H1 (cell line): ENCODE measurements around the gene BACE1. TPM values are rescaled to one million over a fixed set of nuclear protein-coding genes. Genes with fewer than 3 reads are reported as not detected.

Source experiments
- CTCF ChIA-PET: fragments of 300-600 bp; sonication (Branson Sonifier 250); formaldehyde crosslinking; loops from one replicate; lab custom pipeline; 2021; ENCODE audit not compliant: partially characterized antibody; lab: Charles Lee
- POLR2A ChIA-PET: fragments of 300-600 bp; sonication (Branson Sonifier 250); formaldehyde crosslinking; loops from one replicate; lab custom pipeline; 2021; ENCODE audit warnings: inconsistent platforms; ENCODE audit not compliant: partially characterized antibody; lab: Charles Lee
- DNase-seq, 2 experiments: peaks; one replicate each; pipeline versions ENCODE4 v3.0.0 to v3.0.0-alpha.2; 2010 to 2022; ENCODE audit warnings: low spot score in 2 of 2, low read depth in 1 of 2, mixed read lengths in 1 of 2
- FAIRE-seq: peaks from 2 replicates; lab custom pipeline; 2011; peaks lifted over from hg19 to GRCh38; lab: Jason Lieb, UNC
- H2AFZ ChIP-seq: 2 replicates; pipeline ENCODE4 v1.8.1; 2012; ENCODE audit warnings: low read length, inconsistent platforms
- H2AK5ac ChIP-seq: 2 replicates; pipeline ENCODE4 v1.6.1; 2013; ENCODE audit warnings: low read depth, low read length
- H2BK120ac ChIP-seq: replicated peaks from 2 replicates; pipeline ENCODE3; 2013; ENCODE audit warnings: low read depth, low read length, inconsistent platforms
- H2BK12ac ChIP-seq: 2 replicates; pipeline ENCODE4 v1.6.1; 2013; ENCODE audit warnings: low read depth, low read length
- H2BK15ac ChIP-seq: 2 replicates; pipeline ENCODE4 v1.6.1; 2013; ENCODE audit warnings: low read length
- H2BK20ac ChIP-seq: 2 replicates; pipeline ENCODE4 v1.6.1; 2013; ENCODE audit warnings: low read length
- H2BK5ac ChIP-seq: 2 replicates; pipeline ENCODE4 v1.6.1; 2013; ENCODE audit warnings: low read depth, low read length
- H3K14ac ChIP-seq: 2 replicates; pipeline ENCODE4 v1.6.1; 2013; ENCODE audit warnings: inconsistent platforms; ENCODE audit not compliant: insufficient read length
- H3K18ac ChIP-seq: 2 replicates; pipeline ENCODE4 v1.6.1; 2013; ENCODE audit warnings: low read length; ENCODE audit errors: extremely low read depth
- H3K23ac ChIP-seq: 2 replicates; pipeline ENCODE4 v1.6.1; 2013; ENCODE audit warnings: inconsistent platforms; ENCODE audit not compliant: insufficient read length
- H3K23me2 ChIP-seq: 2 replicates; pipeline ENCODE4 v1.6.1; 2013; ENCODE audit warnings: low read depth, low read length
- H3K27ac ChIP-seq: 2 replicates; pipeline ENCODE4 v1.6.1; 2011; ENCODE audit warnings: low read depth, low read length, inconsistent platforms
- H3K27me3 ChIP-seq, 4 experiments: replicated peaks in 1 of 4; 1 replicate in 1 of 4; 2 replicates in 3 of 4; pipeline versions ENCODE4 v1.6.1 to v1.8.1; 2011 to 2013; ENCODE audit warnings: low read length in 3 of 4, mild to moderate bottlenecking in 3 of 4, inconsistent platforms in 2 of 4, mixed read lengths in 2 of 4, moderate library complexity in 1 of 4; ENCODE audit not compliant: control insufficient read depth in 3 of 4, insufficient read depth in 3 of 4; ENCODE audit errors: extremely low read depth in 1 of 4
- H3K36me3 ChIP-seq, 4 experiments: 2 replicates each; pipeline versions ENCODE4 v1.6.1 to v1.8.1; 2011 to 2013; ENCODE audit warnings: mild to moderate bottlenecking in 4 of 4, low read length in 3 of 4, moderate library complexity in 2 of 4, control low read depth in 1 of 4, inconsistent platforms in 1 of 4; ENCODE audit not compliant: insufficient read depth in 4 of 4, control insufficient read depth in 2 of 4
- H3K4ac ChIP-seq: replicated peaks from 2 replicates; pipeline ENCODE3; 2013; ENCODE audit warnings: low read length, low read depth, mixed read lengths, inconsistent platforms; ENCODE audit not compliant: insufficient read length
- H3K4me1 ChIP-seq, 4 experiments: replicated peaks in 1 of 4; 1 replicate in 1 of 4; 2 replicates in 3 of 4; pipeline versions ENCODE4 v1.6.1 to v1.8.1; 2011 to 2013; ENCODE audit warnings: low read length in 3 of 4, inconsistent platforms in 2 of 4, mixed read lengths in 1 of 4; ENCODE audit not compliant: insufficient read depth in 4 of 4, control insufficient read depth in 3 of 4
- H3K4me2 ChIP-seq, 2 experiments: 2 replicates each; pipeline versions ENCODE4 v1.6.1 to v1.8.1; 2011 to 2013; ENCODE audit warnings: low read depth in 2 of 2, low read length in 2 of 2, control low read depth in 1 of 2, inconsistent platforms in 1 of 2, mild to moderate bottlenecking in 1 of 2; ENCODE audit not compliant: insufficient read depth in 1 of 2
- H3K4me3 ChIP-seq, 4 experiments: fragments of 200-600, 300-600 bp in 1 of 4; sonication (generic), shearing (Covaris generic), sonication (Bioruptor Twin) in 1 of 4; 2 replicates each; pipeline versions ENCODE4 v1.5.1 to v1.8.1; 2011 to 2016; ENCODE audit warnings: low read length in 4 of 4, low read depth in 3 of 4, control low read depth in 2 of 4, inconsistent platforms in 2 of 4, mild to moderate bottlenecking in 2 of 4, mixed read lengths in 1 of 4, moderate library complexity in 1 of 4; ENCODE audit not compliant: insufficient read depth in 2 of 4; ENCODE audit errors: extremely low read depth in 1 of 4
- H3K56ac ChIP-seq: replicated peaks from 2 replicates; pipeline ENCODE3; 2013; ENCODE audit warnings: low read depth, mild to moderate bottlenecking, mixed read lengths, low read length, inconsistent platforms; ENCODE audit not compliant: insufficient read length
- H3K79me1 ChIP-seq: 2 replicates; pipeline ENCODE4 v1.6.1; 2013; ENCODE audit warnings: low read depth, low read length, control low read depth
- H3K79me2 ChIP-seq, 2 experiments: 2 replicates each; pipeline versions ENCODE4 v1.6.1 to v1.8.1; 2012 to 2013; ENCODE audit warnings: low read length in 2 of 2, mild to moderate bottlenecking in 2 of 2, inconsistent platforms in 1 of 2; ENCODE audit not compliant: insufficient read depth in 2 of 2, control insufficient read depth in 1 of 2
- H3K9ac ChIP-seq, 4 experiments: replicated peaks in 1 of 4; 1 replicate in 1 of 4; 2 replicates in 3 of 4; pipeline versions ENCODE4 v1.6.1 to v1.8.1; 2011 to 2013; ENCODE audit warnings: low read depth in 3 of 4, low read length in 3 of 4, control low read depth in 2 of 4, mild to moderate bottlenecking in 2 of 4, moderate library complexity in 2 of 4, inconsistent platforms in 1 of 4; ENCODE audit errors: extremely low read depth in 1 of 4
- H3K9me3 ChIP-seq, 2 experiments: 2 replicates each; pipeline versions ENCODE4 v1.6.1 to v1.8.1; 2012 to 2013; ENCODE audit warnings: mild to moderate bottlenecking in 2 of 2, moderate library complexity in 2 of 2, control low read depth in 1 of 2, inconsistent platforms in 1 of 2, low read depth in 1 of 2, low read length in 1 of 2, mixed read lengths in 1 of 2; ENCODE audit not compliant: insufficient read depth in 2 of 2
- H4K20me1 ChIP-seq, 2 experiments: replicated peaks in 1 of 2; 2 replicates each; pipeline versions ENCODE3 to v1.8.1; 2011 to 2013; ENCODE audit warnings: inconsistent platforms in 2 of 2, low read length in 2 of 2, mild to moderate bottlenecking in 1 of 2; ENCODE audit not compliant: insufficient read depth in 2 of 2, control insufficient read depth in 1 of 2
- H4K5ac ChIP-seq: 2 replicates; pipeline ENCODE4 v1.6.1; 2013; ENCODE audit warnings: low read length, low read depth, mixed read lengths, inconsistent platforms; ENCODE audit not compliant: insufficient read length
- H4K8ac ChIP-seq: 2 replicates; pipeline ENCODE4 v1.8.0; 2013; ENCODE audit warnings: mild to moderate bottlenecking, moderate library complexity, low read length, inconsistent platforms; ENCODE audit not compliant: insufficient read depth; ENCODE audit errors: extremely low read depth
- H4K91ac ChIP-seq: replicated peaks from 2 replicates; pipeline ENCODE3; 2013; ENCODE audit warnings: low read length, mixed read lengths, inconsistent platforms; ENCODE audit not compliant: insufficient read length
- ATF2 ChIP-seq: IDR thresholded peaks from 2 replicates; pipeline ENCODE4 v1.6.1; 2012; ENCODE audit warnings: low read length, inconsistent platforms
- BRCA1 ChIP-seq: IDR thresholded peaks from 2 replicates; pipeline ENCODE4 v1.6.1; 2012; ENCODE audit warnings: low read depth, low read length, improper control_type of control experiment
- CREB1 ChIP-seq: IDR thresholded peaks from 2 replicates; pipeline ENCODE4 v1.6.1; 2012; ENCODE audit warnings: inconsistent platforms
- JUND ChIP-seq: IDR thresholded peaks from 2 replicates; pipeline ENCODE4 v1.6.1; 2011; ENCODE audit warnings: mild to moderate bottlenecking, improper control_type of control experiment, low read length
- KDM5A ChIP-seq: fragments of 200-600 bp; IDR thresholded peaks from 2 replicates; pipeline ENCODE4 v1.7.1; 2012; ENCODE audit warnings: mild to moderate bottlenecking, low read length, inconsistent platforms, mixed read lengths
- RFX5 ChIP-seq: IDR thresholded peaks from 2 replicates; pipeline ENCODE4 v1.6.1; 2011; ENCODE audit warnings: low read depth, low read length, improper control_type of control experiment, borderline replicate concordance
- SIX5 ChIP-seq: IDR thresholded peaks from 2 replicates; pipeline ENCODE4 v1.6.1; 2011; ENCODE audit warnings: mild to moderate bottlenecking, low read depth, low read length
- SRF ChIP-seq: IDR thresholded peaks from 2 replicates; pipeline ENCODE4 v1.6.1; 2011; ENCODE audit warnings: mild to moderate bottlenecking, low read depth, low read length, moderate library complexity
- WGBS, 2 experiments: shearing (Covaris generic) in 1 of 2; methylation state at CpG; one replicate each; pipeline versions ENCODE4 v1.1.6 to v1.1.7; 2013 to 2015; ENCODE audit warnings: low lambda C conversion rate in 2 of 2, mixed read lengths in 2 of 2, inconsistent platforms in 1 of 2, low coverage in 1 of 2, missing lambda C conversion rate in 1 of 2; ENCODE audit not compliant: insufficient replicate concordance in 2 of 2, insufficient coverage in 1 of 2, insufficient read length in 1 of 2; ENCODE audit errors: extremely low coverage in 1 of 2, missing lambda C conversion rate in 1 of 2; 5-methylcytosine and 5-hydroxymethylcytosine counted together
- polyA plus RNA-seq, 7 experiments: library from polyadenylated mRNA; depleted of rRNA in 3 of 7; stranded (reverse) in 5 of 7; unstranded in 2 of 7; fragments of >200 nt in 5 of 7; fragments of 200-250 nt in 2 of 7; gene quantifications; 1 replicate in 5 of 7; 2 replicates in 1 of 7; 4 replicates in 1 of 7; pipeline versions ENCODE4 v1.2.1 to v1.2.3, GENCODE V29; 2011 to 2013; ENCODE audit warnings: missing spikeins in 2 of 7, mixed read lengths in 2 of 7
- total RNA-seq: library from RNA; stranded (reverse); fragmentation: NEBNext Ultra II Directional; extraction: Animal tissue kit (Norgen Biotek cat#: 25700); gene quantifications from 2 replicates; pipeline ENCODE4 v1.2.1, GENCODE V29; 2021

BACE1 gene
- total and polyA plus RNA-seq, 2 of the 8 experiments (the other 6 are each of a cell fraction or from before 2014, with no cell fraction given), result 7.7 to 7.9 TPM

GRCh38 chr11:117238221-117238620 is 77.8 kb downstream of the BACE1 start:
- no peak overlapping the region for H2BK20ac ChIP-seq
- CTCF ChIA-PET, result interaction anchor here (0.6 kb wide), 1 partner anchor 157 kb away, joined by 3 read pairs; no protein-coding TSS in a partner anchor

More at GRCh38 chr11:117238221-117238620, 77.8 kb downstream of the BACE1 start:
- Histone ChIP-seq H3K56ac (no peak overlapping the region), H3K4me3 (no peak overlapping the region), H3K4me1 (peaks cover 0 to under 1% (median under 1%) of the 10 kb centered on the region in 4 experiments; a peak in 2 of 7 replicates), H4K20me1 (no peaks in the 10 kb centered on the region), H2AK5ac (no peak overlapping the region), H3K23me2 (no peaks in the 10 kb centered on the region), H4K5ac (no peak overlapping the region), H3K4ac (no peak overlapping the region), H2AFZ (no peak overlapping the region), H3K9me3 (no peaks in the 10 kb centered on the region), H2BK120ac (no peak overlapping the region), H3K9ac (no peak overlapping the region), H2BK12ac (no peak overlapping the region), H3K79me1 (no peaks in the 10 kb centered on the region), H3K27ac (no peak overlapping the region), H3K14ac (no peak overlapping the region), H2BK15ac (no peak overlapping the region), H4K91ac (no peak overlapping the region), H3K4me2 (no peak overlapping the region), H3K27me3 (no peaks in the 10 kb centered on the region), H3K36me3 (peaks cover 0 to 30% (median 10%) of the 10 kb centered on the region in 4 experiments; a peak in 6 of 8 replicates), H3K23ac (no peak overlapping the region), H3K18ac (no peak overlapping the region), H3K79me2 (peaks cover 0 to 20% of the 10 kb centered on the region in 2 experiments; a peak in 2 of 4 replicates), H4K8ac (no peak overlapping the region), H2BK5ac (no peak overlapping the region)
- TF ChIP-seq SRF, result no peak
- no peak for TF ChIP-seq BRCA1
- no peak for TF ChIP-seq KDM5A
- no peak for TF ChIP-seq RFX5
- no peak for TF ChIP-seq JUND
- TF ChIP-seq SIX5, result no peak
- TF ChIP-seq ATF2, result no peak
- no peak for TF ChIP-seq CREB1
- DNase-seq (no peak), FAIRE-seq (no peak)
- POLR2A ChIA-PET, result no interaction called here
- WGBS, 2 experiments, result 97% methylated on average over 5 of the region's 5 CpGs; no CpG with 5 or more reads in 1 of the 2 experiments
